ENCODE measurements around the gene TIPRL.

- TF ChIP-seq TAF1 (IDR thresholded peaks at IDR 0.05; ENCODE audit: borderline replicate concordance, insufficient read depth, low read length) (no peak), REST (IDR thresholded peaks at IDR 0.05; ENCODE audit: insufficient read depth in 1 of 2, low read depth in 2 of 2, low read length in 2 of 2) (no peak), POLR2AphosphoS5 (IDR thresholded peaks at IDR 0.05; ENCODE audit: low read depth, low read length) (no peak)
These were observed 831 bp downstream of the TIPRL start for GRCh38 chr1:168179438-168180147.
